GM23338 (cell line): ENCODE data around the gene BEST4. TPM values are rescaled to one million over a fixed set of nuclear protein-coding genes. Genes with fewer than 3 reads are reported as not detected.
A peak's percentile ranks its signal among the peaks of the same experiment; 100 is the strongest.

ENCODE experiments used
- ATAC-seq: fragments of 200-7000 bp; cut with Tn5 transposase; 3 replicates; pipeline ENCODE4 v1.9.1; 2020
- DNase-seq: peaks from one replicate; pipeline ENCODE4 v3.0.0-alpha.2; 2015; ENCODE audit warnings: low spot score
- H2AFZ ChIP-seq: fragments of 200-600 bp; sonication (generic); 2 replicates; pipeline ENCODE4 v1.8.0; 2016; ENCODE audit warnings: antibody characterized with exemption, mild to moderate bottlenecking, moderate library complexity
- H3F3A ChIP-seq: fragments of 200-600 bp; sonication (generic); replicated peaks from 2 replicates; pipeline ENCODE4 v1.8.0; 2017; ENCODE audit warnings: antibody characterized with exemption, mixed run types, low read depth
- H3K27ac ChIP-seq: fragments of 200-600 bp; sonication (generic); 2 replicates; pipeline ENCODE4 v1.6.1; 2016; ENCODE audit warnings: low read depth
- H3K27me3 ChIP-seq: fragments of 200-600 bp; sonication (generic); 2 replicates; pipeline ENCODE4 v1.8.0; 2016; ENCODE audit warnings: mild to moderate bottlenecking, mixed run types, moderate library complexity; ENCODE audit not compliant: insufficient read depth
- H3K36me3 ChIP-seq: fragments of 200-600 bp; sonication (generic); 2 replicates; pipeline ENCODE4 v1.8.0; 2016; ENCODE audit warnings: mild to moderate bottlenecking; ENCODE audit not compliant: insufficient read depth
- H3K4me1 ChIP-seq: fragments of 200-600 bp; sonication (generic); 2 replicates; pipeline ENCODE4 v1.8.0; 2016; ENCODE audit warnings: mild to moderate bottlenecking, moderate library complexity; ENCODE audit not compliant: insufficient read depth
- H3K4me2 ChIP-seq: fragments of 200-600 bp; sonication (generic); 2 replicates; pipeline ENCODE4 v1.7.1; 2017; ENCODE audit warnings: mixed run types
- H3K4me3 ChIP-seq: fragments of 200-600 bp; sonication (generic); 2 replicates; pipeline ENCODE4 v1.6.1; 2016; ENCODE audit warnings: mixed run types
- H3K79me2 ChIP-seq: fragments of 200-600 bp; sonication (generic); replicated peaks from 2 replicates; pipeline ENCODE4 v1.8.0; 2017; ENCODE audit warnings: mild to moderate bottlenecking; ENCODE audit not compliant: insufficient read depth
- H3K9me2 ChIP-seq: fragments of 200-600 bp; sonication (generic); 2 replicates; pipeline ENCODE4 v1.8.0; 2017; ENCODE audit not compliant: insufficient read depth
- H4K20me1 ChIP-seq: fragments of 200-600 bp; sonication (generic); replicated peaks from 2 replicates; pipeline ENCODE4 v1.8.0; 2017; ENCODE audit warnings: mild to moderate bottlenecking; ENCODE audit not compliant: insufficient read depth
- H3K27ac Mint-ChIP-seq: 2 replicates; pipeline ENCODE4 v1.8.0; 2020; ENCODE audit warnings: inconsistent platforms, mild to moderate bottlenecking, moderate library complexity, mixed read lengths
- H3K27me3 Mint-ChIP-seq: 3 replicates; pipeline ENCODE4 v1.8.0; 2022; ENCODE audit warnings: low read depth, mild to moderate bottlenecking, moderate library complexity, mixed read lengths, inconsistent platforms; ENCODE audit not compliant: insufficient read depth, poor library complexity
- H3K36me3 Mint-ChIP-seq: 3 replicates; pipeline ENCODE4 v1.8.0; 2021; ENCODE audit warnings: low read depth, mild to moderate bottlenecking, inconsistent platforms, moderate library complexity, mixed read lengths
- H3K4me1 Mint-ChIP-seq: 3 replicates; pipeline ENCODE4 v1.8.0; 2020; ENCODE audit warnings: mild to moderate bottlenecking, inconsistent platforms, mixed read lengths
- H3K4me3 Mint-ChIP-seq: 3 replicates; pipeline ENCODE4 v1.8.0; 2021; ENCODE audit warnings: moderate library complexity, mild to moderate bottlenecking, inconsistent platforms, mixed read lengths
- H3K9me3 Mint-ChIP-seq: 3 replicates; pipeline ENCODE4 v1.8.0; 2020; ENCODE audit warnings: moderate library complexity, mild to moderate bottlenecking, inconsistent platforms, mixed read lengths
- CREB1 ChIP-seq: fragments of 250-450 bp; sonication (Bioruptor Pico); IDR thresholded peaks from 2 replicates; pipeline ENCODE4 v1.5.0; 2020; ENCODE audit warnings: low read depth, mild to moderate bottlenecking, moderate library complexity
- CTCF ChIP-seq, 2 experiments: fragments of 200-600 bp in 1 of 2; sonication (generic) in 1 of 2; conservative IDR thresholded peaks; 2 replicates each; pipeline versions ENCODE4 v1.5.1 to v1.6.1; 2016 to 2017; ENCODE audit warnings: antibody characterized with exemption in 2 of 2, low read depth in 2 of 2, mild to moderate bottlenecking in 2 of 2, moderate library complexity in 1 of 2
- ETS1 ChIP-seq: IDR thresholded peaks from 2 replicates; pipeline ENCODE4 v1.6.1; 2016; ENCODE audit warnings: antibody characterized with exemption
- EZH2 ChIP-seq: fragments of 200-600 bp; sonication (generic); IDR thresholded peaks from one replicate; pipeline ENCODE4 v1.8.0; 2017; ENCODE audit warnings: antibody characterized with exemption, mild to moderate bottlenecking, low read depth; ENCODE audit not compliant: unreplicated experiment
- EZH2phosphoT487 ChIP-seq: fragments of 200-600 bp; sonication (generic); IDR thresholded peaks from one replicate; pipeline ENCODE4 v1.8.1; 2018; ENCODE audit warnings: antibody characterized with exemption; ENCODE audit not compliant: unreplicated experiment
- JUNB ChIP-seq: IDR thresholded peaks from one replicate; pipeline ENCODE4 v1.6.1; 2016; ENCODE audit warnings: antibody characterized with exemption; ENCODE audit not compliant: unreplicated experiment
- NANOG ChIP-seq: IDR thresholded peaks from 2 replicates; pipeline ENCODE4 v1.6.1; 2016; ENCODE audit warnings: antibody characterized with exemption, borderline replicate concordance
- POLR2AphosphoS5 ChIP-seq: IDR thresholded peaks from 2 replicates; pipeline ENCODE4 v1.6.1; 2016; ENCODE audit warnings: antibody characterized with exemption, low read depth
- REST ChIP-seq: IDR thresholded peaks from one replicate; pipeline ENCODE4 v1.6.1; 2018; ENCODE audit warnings: antibody characterized with exemption; ENCODE audit not compliant: unreplicated experiment
- STAT1 ChIP-seq: IDR thresholded peaks from one replicate; pipeline ENCODE4 v1.6.1; 2016; ENCODE audit warnings: antibody characterized with exemption; ENCODE audit not compliant: unreplicated experiment
- ZNF114 ChIP-seq: fragments of 250-450 bp; sonication (Bioruptor Pico); IDR thresholded peaks from 2 replicates; pipeline ENCODE4 v1.5.0; 2020; ENCODE audit warnings: mild to moderate bottlenecking, moderate library complexity
- ZNF331 ChIP-seq: fragments of 250-450 bp; sonication (Bioruptor Pico); IDR thresholded peaks from 2 replicates; pipeline ENCODE4 v1.5.0; 2020; ENCODE audit warnings: low read depth, mild to moderate bottlenecking, moderate library complexity
- ZNF462 ChIP-seq: fragments of 250-450 bp; sonication (Bioruptor Pico); IDR thresholded peaks from 2 replicates; pipeline ENCODE4 v1.5.0; 2020; ENCODE audit warnings: mild to moderate bottlenecking, moderate library complexity
- polyA plus RNA-seq: library from polyadenylated mRNA; unstranded; fragments of >200 nt; fragmentation: Nextera tagmentation; extraction: Ambion mirVana; gene quantifications from 2 replicates; pipeline ENCODE4 v1.2.1, GENCODE V29; 2016
- total RNA-seq: library from RNA; depleted of rRNA; stranded (reverse); fragments of >200 nt; shearing (Covaris generic); gene quantifications from 2 replicates; pipeline ENCODE4 v1.2.3, GENCODE V29; 2014

Gene BEST4
- total and polyA plus RNA-seq, 2 experiments from 2014 or later = 0.63 to 1.6 TPM

GRCh38 chr1:44819608-44820327, 31.8 kb upstream of the BEST4 start:
- H3K27me3 Mint-ChIP-seq = peaks cover 18% of the 10 kb centered on the region
- H4K20me1 ChIP-seq = no peaks in the 10 kb centered on the region
- no peaks in the 10 kb centered on the region for H3K9me2 ChIP-seq
- H3K79me2 ChIP-seq = no peaks in the 10 kb centered on the region
- no peaks in the 10 kb centered on the region; the same call in 2 of the 3 replicates for H3K36me3 Mint-ChIP-seq
- peak overlapping the region; percentile 82 for H3K4me3 Mint-ChIP-seq
- no peaks in the 10 kb centered on the region for H3K36me3 ChIP-seq
- peaks cover 12% of the 10 kb centered on the region for H3K4me1 ChIP-seq
- peak overlapping the region; percentile 53 for H3K4me3 ChIP-seq
- peak; percentile 92 for ATAC-seq
- no peaks in the 10 kb centered on the region for H3K27me3 ChIP-seq
- no peaks in the 10 kb centered on the region for H3K9me3 Mint-ChIP-seq
- peak overlapping the region; percentile 100 for H3K27ac Mint-ChIP-seq
- TF ChIP-seq CTCF (conservative IDR thresholded peaks at IDR 0.05; ENCODE audit: low read depth in 2 of 2) = no peak; a peak in 1 of 4 replicates
- no peak for TF ChIP-seq EZH2
- peak; percentile 90 for TF ChIP-seq ETS1
- peak; percentile 100 for TF ChIP-seq POLR2AphosphoS5
- TF ChIP-seq CREB1 = peak; percentile 48
- TF ChIP-seq JUNB = no peak
- TF ChIP-seq ZNF331 (CRISPR knock-in tag) = peak; percentile 27; the same call in 1 of the 2 replicates
- TF ChIP-seq ZNF114 (CRISPR knock-in tag) = peak; percentile 91
- TF ChIP-seq REST = no peak
- TF ChIP-seq ZNF462 (CRISPR knock-in tag) = peak; percentile 96
- TF ChIP-seq NANOG = no peak
- TF ChIP-seq STAT1 = no peak
- TF ChIP-seq EZH2phosphoT487 = no peak
- H2AFZ ChIP-seq = peak overlapping the region; percentile 0; the same call in 1 of the 2 replicates
- peaks cover 12% of the 10 kb centered on the region; the same call in 1 of the 2 replicates for H3F3A ChIP-seq
- peak overlapping the region; percentile 74 for H3K4me2 ChIP-seq
- peak; percentile 94 for DNase-seq
- H3K4me1 Mint-ChIP-seq = peaks cover 18% of the 10 kb centered on the region
- H3K27ac ChIP-seq = peak overlapping the region; percentile 83
